ENCODE measurements around the gene DTNB.

DNA sequence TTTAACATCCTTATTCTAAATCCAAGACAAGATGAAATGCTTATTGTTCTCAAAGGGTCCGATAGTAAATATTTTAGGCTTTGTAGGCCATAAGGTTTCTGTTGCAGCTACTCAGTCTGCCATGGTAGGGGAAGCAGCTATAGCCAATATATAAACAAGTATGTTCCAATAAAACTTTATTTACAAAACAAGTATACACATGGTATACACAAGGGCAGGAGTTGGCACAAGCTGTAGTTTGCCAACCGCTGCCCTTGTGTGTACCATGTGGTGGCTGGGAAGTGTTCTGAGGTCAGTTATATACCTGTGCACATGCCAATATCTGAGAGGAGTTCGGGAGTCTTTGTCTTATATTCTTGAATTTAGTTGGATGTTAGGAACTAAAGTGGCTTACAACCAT, 205.6 kb downstream of the DTNB start:
- TF ChIP-seq CTCF (IDR thresholded peaks at IDR 0.05) (no peak), POLR2A (IDR thresholded peaks at IDR 0.05) (no peak)
